H1 (cell line): ENCODE results near the gene DAGLA. TPM values are rescaled to one million over a fixed set of nuclear protein-coding genes. Genes with fewer than 3 reads are reported as not detected.
A peak's percentile ranks its signal among the peaks of the same experiment; 100 is the strongest.

Experiments
- ASH2L ChIP-seq: fragments of 200-600, 300-600 bp; sonication (generic); IDR thresholded peaks from one replicate; pipeline ENCODE4 v1.7.1; 2017; ENCODE audit warnings: low read length
- ATF3 ChIP-seq: IDR thresholded peaks from 2 replicates; pipeline ENCODE4 v1.6.1; 2011; ENCODE audit warnings: low read depth, mild to moderate bottlenecking, low read length; ENCODE audit not compliant: insufficient read depth
- BACH1 ChIP-seq: IDR thresholded peaks from 2 replicates; pipeline ENCODE4 v1.6.1; 2012; ENCODE audit warnings: low read length, improper control_type of control experiment
- CTCF ChIP-seq, 3 experiments: IDR thresholded peaks; 1 replicate in 2 of 3; 2 replicates in 1 of 3; pipeline versions ENCODE4 v1.5.1 to v1.6.1; 2011; ENCODE audit warnings: low read length in 3 of 3, mild to moderate bottlenecking in 3 of 3, inconsistent platforms in 2 of 3, low read depth in 1 of 3, moderate library complexity in 1 of 3; ENCODE audit not compliant: insufficient read depth in 1 of 3; ENCODE audit errors: control extremely low read depth in 1 of 3
- MAX ChIP-seq: IDR thresholded peaks from 2 replicates; pipeline ENCODE4 v1.6.1; 2012; ENCODE audit warnings: inconsistent platforms
- SAP30 ChIP-seq: fragments of 300-600 bp; sonication (generic); IDR thresholded peaks from 2 replicates; pipeline ENCODE4 v1.7.1; 2012; ENCODE audit warnings: low read length, moderate library complexity, mild to moderate bottlenecking, inconsistent platforms; ENCODE audit not compliant: insufficient read depth, insufficient replicate concordance
- TBP ChIP-seq: IDR thresholded peaks from 2 replicates; pipeline ENCODE4 v1.6.1; 2011; ENCODE audit warnings: low read depth, low read length, improper control_type of control experiment
- polyA plus RNA-seq, 7 experiments: library from polyadenylated mRNA; depleted of rRNA in 3 of 7; stranded (reverse) in 5 of 7; unstranded in 2 of 7; fragments of >200 nt in 5 of 7; fragments of 200-250 nt in 2 of 7; gene quantifications; 1 replicate in 5 of 7; 2 replicates in 1 of 7; 4 replicates in 1 of 7; pipeline versions ENCODE4 v1.2.1 to v1.2.3, GENCODE V29; 2011 to 2013; ENCODE audit warnings: missing spikeins in 2 of 7, mixed read lengths in 2 of 7
- total RNA-seq: library from RNA; stranded (reverse); fragmentation: NEBNext Ultra II Directional; extraction: Animal tissue kit (Norgen Biotek cat#: 25700); gene quantifications from 2 replicates; pipeline ENCODE4 v1.2.1, GENCODE V29; 2021

The DAGLA gene
- total and polyA plus RNA-seq, 2 of the 8 experiments (the other 6 are each of a cell fraction or from before 2014, with no cell fraction given) = 3.6 to 6.6 TPM

- TF ChIP-seq CTCF (IDR thresholded peaks at IDR 0.05; ENCODE audit: control extremely low read depth in 1 of 3, insufficient read depth in 1 of 3, low read depth in 1 of 3, low read length in 3 of 3) = peak in 2 of 3 experiments; percentile 87 to 95; a peak in 3 of 4 replicates
- no peak for TF ChIP-seq ATF3
- TF ChIP-seq BACH1 = no peak
- TF ChIP-seq ASH2L = no peak
- peak; percentile 47; the same call in 1 of the 2 replicates for TF ChIP-seq MAX
- TF ChIP-seq TBP = 0 out of 2 replicates have a peak, but pooled peaks have one; percentile 19
- no peak for TF ChIP-seq SAP30
Measured at GRCh38 chr11:61747192-61747966, 67.2 kb downstream of the DAGLA start (continued).
